GM18499 (cell line): ENCODE results near the gene CYP8B1.

ENCODE experiments used
- ATAC-seq: cut with Tn5 transposase; IDR thresholded peaks from one replicate; pipeline ENCODE4 v1.9.1; 2021; ENCODE audit warnings: moderate number of reproducible peaks; ENCODE audit not compliant: insufficient read depth, unreplicated experiment

CYP8B1 gene

GRCh38 chr3:42830437-42831320 lies 45.0 kb downstream of the CYP8B1 start:
- ATAC-seq, result no peak

GRCh38 chr3:42829628-42830436 lies 45.8 kb downstream of the CYP8B1 start:
- no peak for ATAC-seq

GRCh38 chr3:42829083-42829627 lies 46.5 kb downstream of the CYP8B1 start:
- ATAC-seq, result no peak

- no peak for ATAC-seq
Measured at GRCh38 chr3:42827654-42828053, 48.0 kb downstream of the CYP8B1 start.

GRCh38 chr3:42827023-42827422 lies 48.7 kb downstream of the CYP8B1 start:
- ATAC-seq, result no peak

- no peak for ATAC-seq
Measured at GRCh38 chr3:42826141-42826540, 49.5 kb downstream of the CYP8B1 start.

DNA sequence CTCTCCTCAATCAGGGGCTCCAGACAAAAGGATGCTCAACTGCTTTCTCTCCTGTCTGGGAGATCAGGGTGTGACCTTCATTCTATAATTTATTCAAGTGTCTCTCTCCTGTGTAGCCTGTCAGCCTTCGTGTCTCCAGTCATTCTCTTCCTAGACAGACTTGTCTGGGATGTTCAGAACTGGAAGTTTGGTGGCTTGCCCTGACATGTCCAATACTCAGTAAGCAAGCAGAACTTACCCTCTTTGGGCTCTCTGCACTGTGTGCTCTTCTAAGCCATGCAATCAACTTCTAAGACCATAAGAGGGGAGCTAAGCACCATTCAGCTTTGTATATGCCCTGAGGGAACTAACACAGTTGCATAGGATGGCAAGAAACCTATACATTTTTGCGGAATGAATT lies 52.3 kb downstream of the CYP8B1 start:
- ATAC-seq, result no peak

- ATAC-seq, result no peak
Measured at GRCh38 chr3:42822828-42823227, 52.9 kb downstream of the CYP8B1 start.
